CD4-positive, alpha-beta T cell (primary cell): Measurements from ENCODE around the gene SYCP3. TPM values are rescaled to one million over a fixed set of nuclear protein-coding genes. Genes with fewer than 3 reads are reported as not detected.
"Not testable (repeated sequence)": the region's sequence is repeated elsewhere in the genome, so short reads cannot be mapped to it uniquely, and the experiment has no call there.

Source experiments
- ATAC-seq: fragments of 200-7000 bp; cut with Tn5 transposase; one replicate; pipeline ENCODE4 v1.10.0; 2022; ENCODE audit warnings: mild to moderate bottlenecking; ENCODE audit not compliant: poor library complexity
- CTCF ChIA-PET: fragments of 350-600 bp; sonication (Branson Sonifier 250); formaldehyde crosslinking; loops from one replicate; lab custom pipeline; 2021; ENCODE audit warnings: antibody characterized with exemption, inconsistent platforms; lab: Charles Lee
- POLR2A ChIA-PET: fragments of 350-600 bp; sonication (Branson Sonifier 250); formaldehyde crosslinking; loops from one replicate; lab custom pipeline; 2021; ENCODE audit warnings: antibody characterized with exemption, inconsistent platforms; lab: Charles Lee
- DNase-seq, 14 experiments: peaks; one replicate each; pipeline ENCODE4 v3.0.0-alpha.2; 2013 to 2020; ENCODE audit warnings: mixed read lengths in 2 of 14
- H3K27ac ChIP-seq, 2 donors: one replicate each; pipeline versions ENCODE4 v1.5.1 to v1.7.0; 2013; ENCODE audit warnings: low read length in 2 of 2, low read depth in 1 of 2, mild to moderate bottlenecking in 1 of 2
- H3K27me3 ChIP-seq, 2 experiments: 1 replicate in 1 of 2; 2 replicates in 1 of 2; pipeline versions ENCODE4 v1.6.1 to v1.7.0; 2013; ENCODE audit warnings: low read length in 2 of 2, control low read depth in 1 of 2, mild to moderate bottlenecking in 1 of 2, moderate library complexity in 1 of 2; ENCODE audit not compliant: insufficient read depth in 2 of 2, control insufficient read depth in 1 of 2
- H3K36me3 ChIP-seq: one replicate; pipeline ENCODE4 v1.6.1; 2013; ENCODE audit warnings: low read length, control low read depth; ENCODE audit not compliant: insufficient read depth
- H3K4me1 ChIP-seq: one replicate; pipeline ENCODE4 v1.6.1; 2013; ENCODE audit warnings: low read length, control low read depth; ENCODE audit not compliant: insufficient read depth
- H3K4me3 ChIP-seq: one replicate; pipeline ENCODE4 v1.5.1; 2013; ENCODE audit warnings: mild to moderate bottlenecking, low read length, moderate library complexity
- H3K9me3 ChIP-seq, 2 experiments: 1 replicate in 1 of 2; 2 replicates in 1 of 2; pipeline versions ENCODE4 v1.6.1 to v1.7.0; 2013; ENCODE audit warnings: low read length in 2 of 2, mild to moderate bottlenecking in 2 of 2, control low read depth in 1 of 2, moderate library complexity in 1 of 2; ENCODE audit not compliant: control insufficient read depth in 1 of 2, insufficient read depth in 1 of 2
- H3K27ac Mint-ChIP-seq: one replicate; pipeline ENCODE4 v1.8.0; 2020; ENCODE audit warnings: mixed read lengths
- H3K27me3 Mint-ChIP-seq: one replicate; pipeline ENCODE4 v1.8.0; 2021; ENCODE audit warnings: mixed read lengths
- H3K36me3 Mint-ChIP-seq: one replicate; pipeline ENCODE4 v1.8.0; 2021; ENCODE audit warnings: low read depth, mixed read lengths
- H3K4me1 Mint-ChIP-seq: one replicate; pipeline ENCODE4 v1.8.0; 2021; ENCODE audit warnings: low read depth, mixed read lengths
- H3K4me3 Mint-ChIP-seq: one replicate; pipeline ENCODE4 v1.8.0; 2020; ENCODE audit warnings: mild to moderate bottlenecking, mixed read lengths
- H3K9me3 Mint-ChIP-seq: one replicate; pipeline ENCODE4 v1.8.0; 2020; ENCODE audit warnings: mixed read lengths
- CTCF ChIP-seq: fragments of 200-600 bp; IDR thresholded peaks from one replicate; pipeline ENCODE4 v1.8.0; 2022; ENCODE audit warnings: antibody characterized with exemption, mild to moderate bottlenecking
- intact Hi-C, 2 experiments: fragments of 100-400 bp; cut with DNase I in 1 of 2; cut with micrococcal nuclease in 1 of 2; formaldehyde crosslinking; loops; one replicate each; pipeline versions ENCODE4 v1.15.1 to v1.9.0; 2023 to 2025; cut with DNase I, micrococcal nuclease
- total RNA-seq, 174 experiments: library from RNA in 2 of 174; stranded (reverse) in 2 of 174; gene quantifications; one replicate each; pipeline ENCODE4 v1.2.3 and lab custom pipeline; 2021 to 2026

Gene SYCP3
- total RNA-seq, 2 experiments from 2014 or later: 0.22 to 0.34 TPM

GRCh38 chr12:101686176-101686575, 53.1 kb downstream of the SYCP3 start:
- Histone ChIP-seq H3K36me3 (no peaks in the 10 kb centered on the region), H3K4me3 (no peak overlapping the region), H3K27ac (no peak overlapping the region), H3K4me1 (no peaks in the 10 kb centered on the region), H3K9me3 (no peaks in the 10 kb centered on the region), H3K27me3 (no peaks in the 10 kb centered on the region)
- DNase-seq (no peak), ATAC-seq (no peak)
- H3K36me3 Mint-ChIP-seq: no peaks in the 10 kb centered on the region
- ChIA-PET POLR2A (no interaction called here), CTCF (no interaction called here)
- no peaks in the 10 kb centered on the region for H3K4me1 Mint-ChIP-seq
- no peaks in the 10 kb centered on the region for H3K27me3 Mint-ChIP-seq
- H3K4me3 Mint-ChIP-seq: no peak overlapping the region
- H3K9me3 Mint-ChIP-seq: no peaks in the 10 kb centered on the region
- intact Hi-C loops: loop anchor here in 1 of 2 experiments (1.0 kb wide), 1 partner anchor 20 kb away; no protein-coding TSS in a partner anchor
- no peak for TF ChIP-seq CTCF
- H3K27ac Mint-ChIP-seq: no peak overlapping the region

- intact Hi-C loops: no loop called here
- Histone ChIP-seq H3K27me3 (no peaks in the 10 kb centered on the region), H3K9me3 (no peaks in the 10 kb centered on the region), H3K36me3 (no peaks in the 10 kb centered on the region), H3K27ac (no peak overlapping the region), H3K4me1 (no peaks in the 10 kb centered on the region), H3K4me3 (no peak overlapping the region)
- no peak for TF ChIP-seq CTCF
- Mint-ChIP-seq H3K27me3 (no peaks in the 10 kb centered on the region), H3K4me1 (no peaks in the 10 kb centered on the region), H3K27ac (no peak overlapping the region), H3K4me3 (no peak overlapping the region), H3K9me3 (no peaks in the 10 kb centered on the region), H3K36me3 (no peaks in the 10 kb centered on the region)
- ATAC-seq (no peak), DNase-seq (no peak)
- POLR2A ChIA-PET: no interaction called here
- CTCF ChIA-PET: no interaction called here
These were observed 54.2 kb downstream of the SYCP3 start for GRCh38 chr12:101685092-101685491.

- intact Hi-C loops, H3K4me3 ChIP-seq, H3K4me3 Mint-ChIP-seq, H3K9me3 Mint-ChIP-seq, H3K36me3 ChIP-seq, POLR2A ChIA-PET, H3K4me1 Mint-ChIP-seq, H3K9me3 ChIP-seq, CTCF ChIA-PET, H3K4me1 ChIP-seq, H3K27ac ChIP-seq, H3K36me3 Mint-ChIP-seq, H3K27me3 Mint-ChIP-seq, ATAC-seq, H3K27ac Mint-ChIP-seq, DNase-seq, H3K27me3 ChIP-seq: not testable (repeated sequence)
These were observed 57.6 kb downstream of the SYCP3 start for GRCh38 chr12:101681627-101682026.

- no peaks in the 10 kb centered on the region for H3K27me3 Mint-ChIP-seq
- no peaks in the 10 kb centered on the region for H3K4me1 ChIP-seq
- no peaks in the 10 kb centered on the region for H3K4me1 Mint-ChIP-seq
- CTCF ChIA-PET: no interaction called here
- intact Hi-C loops: no loop called here
- no peaks in the 10 kb centered on the region for H3K9me3 Mint-ChIP-seq
- no peaks in the 10 kb centered on the region for H3K36me3 Mint-ChIP-seq
- H3K27ac Mint-ChIP-seq: no peak overlapping the region
- no peak overlapping the region for H3K27ac ChIP-seq
- ATAC-seq (no peak), DNase-seq (no peak)
- POLR2A ChIA-PET: no interaction called here
- no peak overlapping the region for H3K4me3 Mint-ChIP-seq
- no peak for TF ChIP-seq CTCF
- no peaks in the 10 kb centered on the region for H3K27me3 ChIP-seq
- H3K9me3 ChIP-seq: no peaks in the 10 kb centered on the region
- no peaks in the 10 kb centered on the region for H3K36me3 ChIP-seq
- no peak overlapping the region for H3K4me3 ChIP-seq
These were observed 58.6 kb downstream of the SYCP3 start for GRCh38 chr12:101680647-101681046.
